Liver (tissue), 9 donors: ENCODE data around the gene FAM53B. TPM values are rescaled to one million over a fixed set of nuclear protein-coding genes. Genes with fewer than 3 reads are reported as not detected.

ENCODE experiments used
- DNase-seq: peaks from one replicate; pipeline ENCODE4 v3.0.0-alpha.2; 2017; ENCODE audit warnings: low spot score
- H3K27ac ChIP-seq, 2 donors: one replicate each; pipeline ENCODE4 v1.7.0; 2013; ENCODE audit warnings: inconsistent platforms in 2 of 2, low read length in 2 of 2, control low read depth in 1 of 2, low read depth in 1 of 2, mild to moderate bottlenecking in 1 of 2
- H3K27me3 ChIP-seq, 4 donors: one replicate each; pipeline versions ENCODE4 v1.6.1 to v1.7.0; 2013; ENCODE audit warnings: low read length in 3 of 4, inconsistent platforms in 1 of 4, mild to moderate bottlenecking in 1 of 4, moderate library complexity in 1 of 4; ENCODE audit not compliant: control insufficient read depth in 4 of 4, insufficient read depth in 4 of 4
- H3K36me3 ChIP-seq, 4 donors: one replicate each; pipeline versions ENCODE4 v1.6.1 to v1.7.0; 2013; ENCODE audit warnings: low read length in 3 of 4, mild to moderate bottlenecking in 3 of 4, low read depth in 1 of 4, moderate library complexity in 1 of 4; ENCODE audit not compliant: control insufficient read depth in 4 of 4, insufficient read depth in 3 of 4
- H3K4me1 ChIP-seq, 4 donors: one replicate each; pipeline versions ENCODE4 v1.6.1 to v1.7.0; 2013; ENCODE audit warnings: low read length in 3 of 4, mild to moderate bottlenecking in 3 of 4, moderate library complexity in 1 of 4; ENCODE audit not compliant: control insufficient read depth in 4 of 4, insufficient read depth in 4 of 4
- H3K4me3 ChIP-seq, 3 donors: one replicate each; pipeline versions ENCODE4 v1.6.1 to v1.7.0; 2013; ENCODE audit warnings: low read length in 3 of 3, control low read depth in 1 of 3, low read depth in 1 of 3, mild to moderate bottlenecking in 1 of 3
- H3K9ac ChIP-seq, 2 donors: one replicate each; pipeline ENCODE4 v1.7.0; 2013; ENCODE audit warnings: low read length in 2 of 2, mild to moderate bottlenecking in 2 of 2, moderate library complexity in 2 of 2, control low read depth in 1 of 2, low read depth in 1 of 2
- H3K9me3 ChIP-seq, 4 donors: one replicate each; pipeline versions ENCODE4 v1.6.1 to v1.7.0; 2013; ENCODE audit warnings: low read length in 3 of 4; ENCODE audit not compliant: control insufficient read depth in 4 of 4
- ATF3 ChIP-seq: IDR thresholded peaks from 2 replicates; pipeline ENCODE4 v1.6.1; 2016; ENCODE audit warnings: antibody characterized with exemption
- CTCF ChIP-seq: fragments of 150-350 bp; IDR thresholded peaks from 2 replicates; pipeline ENCODE4 v1.5.1; 2017; ENCODE audit warnings: improper control_type of control experiment, low read depth, low read length; ENCODE audit not compliant: missing input control
- EGR1 ChIP-seq, 2 donors: IDR thresholded peaks; 2 replicates each; pipeline ENCODE4 v1.6.1; 2016 to 2018; ENCODE audit warnings: antibody characterized with exemption in 2 of 2, low read depth in 2 of 2
- FOXA1 ChIP-seq: IDR thresholded peaks from 2 replicates; pipeline ENCODE4 v1.6.1; 2016; ENCODE audit warnings: antibody characterized with exemption
- FOXA2 ChIP-seq: IDR thresholded peaks from 2 replicates; pipeline ENCODE4 v1.6.1; 2016; ENCODE audit warnings: antibody characterized with exemption
- GABPA ChIP-seq, 2 donors: IDR thresholded peaks in 1 of 2; conservative IDR thresholded peaks in 1 of 2; 2 replicates each; pipeline ENCODE4 v1.6.1; 2016; ENCODE audit warnings: antibody characterized with exemption in 2 of 2, mild to moderate bottlenecking in 1 of 2, moderate library complexity in 1 of 2
- HNF4A ChIP-seq, 2 donors: conservative IDR thresholded peaks; 2 replicates each; pipeline ENCODE4 v1.6.1; 2016; ENCODE audit warnings: antibody characterized with exemption in 2 of 2, mild to moderate bottlenecking in 2 of 2
- HNF4G ChIP-seq: IDR thresholded peaks from 2 replicates; pipeline ENCODE4 v1.6.1; 2016; ENCODE audit warnings: antibody characterized with exemption
- JUND ChIP-seq, 2 donors: IDR thresholded peaks; 2 replicates each; pipeline ENCODE4 v1.6.1; 2016; ENCODE audit warnings: antibody characterized with exemption in 2 of 2
- MAX ChIP-seq: IDR thresholded peaks from 2 replicates; pipeline ENCODE4 v1.6.1; 2016; ENCODE audit warnings: antibody characterized with exemption
- NR2F2 ChIP-seq: IDR thresholded peaks from 2 replicates; pipeline ENCODE4 v1.6.1; 2016; ENCODE audit warnings: antibody characterized with exemption
- RAD21 ChIP-seq, 2 donors: IDR thresholded peaks; 2 replicates each; pipeline ENCODE4 v1.6.1; 2016; ENCODE audit warnings: antibody characterized with exemption in 2 of 2, mild to moderate bottlenecking in 2 of 2
- REST ChIP-seq: IDR thresholded peaks from 2 replicates; pipeline ENCODE4 v1.6.1; 2016; ENCODE audit warnings: antibody characterized with exemption, mild to moderate bottlenecking
- RXRA ChIP-seq, 2 donors: IDR thresholded peaks; 2 replicates each; pipeline ENCODE4 v1.6.1; 2017 to 2018; ENCODE audit warnings: antibody characterized with exemption in 2 of 2, mild to moderate bottlenecking in 1 of 2
- SP1 ChIP-seq: IDR thresholded peaks from 2 replicates; pipeline ENCODE4 v1.6.1; 2018; ENCODE audit warnings: antibody characterized with exemption, mild to moderate bottlenecking
- TAF1 ChIP-seq: conservative IDR thresholded peaks from 2 replicates; pipeline ENCODE4 v1.6.1; 2016; ENCODE audit warnings: antibody characterized with exemption, mild to moderate bottlenecking
- YY1 ChIP-seq: IDR thresholded peaks from 2 replicates; pipeline ENCODE4 v1.6.1; 2016; ENCODE audit warnings: antibody characterized with exemption, mild to moderate bottlenecking
- ZBTB33 ChIP-seq: IDR thresholded peaks from 2 replicates; pipeline ENCODE4 v1.6.1; 2016; ENCODE audit warnings: antibody characterized with exemption
- WGBS: extraction: QIAGEN DNeasy Blood & Tissue Kit; methylation state at CpG from one replicate; pipeline ENCODE4 v1.1.7; 2013; 5-methylcytosine and 5-hydroxymethylcytosine counted together
- polyA plus RNA-seq, 2 donors: library from polyadenylated mRNA; stranded (reverse) in 1 of 2; unstranded in 1 of 2; fragments of 200-250 nt in 1 of 2; fragments of >200 nt in 1 of 2; fragmentation: Nextera tagmentation in 1 of 2; extraction: Ambion mirVana in 1 of 2; gene quantifications; one replicate each; pipeline versions ENCODE4 v1.2.1 to v1.2.3, GENCODE V29; 2013 to 2015
- total RNA-seq, 2 donors: library from RNA; depleted of rRNA; stranded (reverse); fragments of >200 nt; gene quantifications; one replicate each; pipeline ENCODE4 v1.2.3, GENCODE V29; 2014
- donor health status: healthy.
- donor health status: healthy.
- donor health status: healthy.
- donor health status: healthy.
- donor health status: healthy.

The FAM53B gene
- total and polyA plus RNA-seq, 4 donors, result 1.1 to 24.0 (median 6.3) TPM

GRCh38 chr10:124699471-124700292, 44.5 kb downstream of the FAM53B start:
- H3K4me3 ChIP-seq, result no peak overlapping the region
- 74% methylated on average over 18 of the region's 18 CpGs for WGBS
- no peak overlapping the region for H3K9ac ChIP-seq
- H3K27ac ChIP-seq, result peak overlapping the region; percentile 38 to 75
- no peak for DNase-seq
- H3K36me3 ChIP-seq, result peaks cover 0 to 8% (median 2%) of the 10 kb centered on the region in 4 donors
- no peaks in the 10 kb centered on the region for H3K27me3 ChIP-seq
- peaks cover 23 to 53% (median 39%) of the 10 kb centered on the region in 4 donors for H3K4me1 ChIP-seq
- TF ChIP-seq FOXA1 (no peak), EGR1 (IDR thresholded peaks at IDR 0.05; ENCODE audit: low read depth in 2 of 2) (no peak), REST (peak; percentile 50), ZBTB33 (no peak), HNF4A (conservative IDR thresholded peaks at IDR 0.05) (peak; percentile 67 to 81), HNF4G (no peak), FOXA2 (peak; percentile 23), CTCF (no peak), JUND (IDR thresholded peaks at IDR 0.05) (no peak), MAX (no peak), RAD21 (IDR thresholded peaks at IDR 0.05) (peak; percentile 23 to 24), GABPA (IDR thresholded peaks at IDR 0.05 in 1 of 2, conservative IDR thresholded peaks at IDR 0.05 in 1 of 2) (no peak), SP1 (peak; percentile 46), NR2F2 (no peak), ATF3 (no peak), YY1 (no peak), TAF1 (no peak), RXRA (IDR thresholded peaks at IDR 0.05) (peak in 1 of 2 donors; percentile 67)
- no peaks in the 10 kb centered on the region for H3K9me3 ChIP-seq
